Measurements from ENCODE around the gene TRDN.

GRCh38 chr6:123430970-123431369 is 205.8 kb downstream of the TRDN start:
- TF ChIP-seq, protein P1, sequence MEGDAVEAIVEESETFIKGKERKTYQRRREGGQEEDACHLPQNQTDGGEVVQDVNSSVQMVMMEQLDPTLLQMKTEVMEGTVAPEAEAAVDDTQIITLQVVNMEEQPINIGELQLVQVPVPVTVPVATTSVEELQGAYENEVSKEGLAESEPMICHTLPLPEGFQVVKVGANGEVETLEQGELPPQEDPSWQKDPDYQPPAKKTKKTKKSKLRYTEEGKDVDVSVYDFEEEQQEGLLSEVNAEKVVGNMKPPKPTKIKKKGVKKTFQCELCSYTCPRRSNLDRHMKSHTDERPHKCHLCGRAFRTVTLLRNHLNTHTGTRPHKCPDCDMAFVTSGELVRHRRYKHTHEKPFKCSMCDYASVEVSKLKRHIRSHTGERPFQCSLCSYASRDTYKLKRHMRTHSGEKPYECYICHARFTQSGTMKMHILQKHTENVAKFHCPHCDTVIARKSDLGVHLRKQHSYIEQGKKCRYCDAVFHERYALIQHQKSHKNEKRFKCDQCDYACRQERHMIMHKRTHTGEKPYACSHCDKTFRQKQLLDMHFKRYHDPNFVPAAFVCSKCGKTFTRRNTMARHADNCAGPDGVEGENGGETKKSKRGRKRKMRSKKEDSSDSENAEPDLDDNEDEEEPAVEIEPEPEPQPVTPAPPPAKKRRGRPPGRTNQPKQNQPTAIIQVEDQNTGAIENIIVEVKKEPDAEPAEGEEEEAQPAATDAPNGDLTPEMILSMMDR (IDR thresholded peaks at IDR 0.05) = no peak
- no peak for TF ChIP-seq POLR2A (IDR thresholded peaks at IDR 0.05)
